H9 (cell line): ENCODE results near the gene MAP3K5. TPM values are rescaled to one million over a fixed set of nuclear protein-coding genes. Genes with fewer than 3 reads are reported as not detected.

ENCODE experiments used
- DNase-seq: peaks from one replicate; pipeline ENCODE4 v3.0.0-alpha.2; 2017
- H2AFZ ChIP-seq: one replicate; pipeline ENCODE4 v1.6.1; 2013; ENCODE audit warnings: mild to moderate bottlenecking, low read length, control low read depth, moderate library complexity
- H2AK5ac ChIP-seq: 2 replicates; pipeline ENCODE4 v1.6.1; 2013; ENCODE audit warnings: low read length, control low read depth, mixed read lengths; ENCODE audit not compliant: insufficient read length
- H2BK120ac ChIP-seq: one replicate; pipeline ENCODE4 v1.6.1; 2013; ENCODE audit warnings: low read depth, mild to moderate bottlenecking, low read length, control low read depth, inconsistent platforms; ENCODE audit not compliant: poor library complexity, severe bottlenecking
- H2BK12ac ChIP-seq: 2 replicates; pipeline ENCODE4 v1.6.1; 2013; ENCODE audit warnings: low read length, control low read depth, mixed read lengths, low read depth; ENCODE audit not compliant: insufficient read length
- H2BK15ac ChIP-seq: 2 replicates; pipeline ENCODE4 v1.6.1; 2013; ENCODE audit warnings: low read depth, low read length, control low read depth
- H2BK20ac ChIP-seq: one replicate; pipeline ENCODE4 v1.6.1; 2013; ENCODE audit warnings: low read depth, mild to moderate bottlenecking, low read length, control low read depth, inconsistent platforms; ENCODE audit not compliant: poor library complexity, severe bottlenecking
- H2BK5ac ChIP-seq: 2 replicates; pipeline ENCODE4 v1.6.1; 2013; ENCODE audit warnings: low read length, control low read depth, mixed read lengths; ENCODE audit not compliant: insufficient read length
- H3K14ac ChIP-seq: 2 replicates; pipeline ENCODE4 v1.6.1; 2013; ENCODE audit warnings: low read length, control low read depth; ENCODE audit not compliant: insufficient read depth
- H3K18ac ChIP-seq: 2 replicates; pipeline ENCODE4 v1.6.1; 2013; ENCODE audit warnings: low read depth, mild to moderate bottlenecking, mixed read lengths, low read length, control low read depth; ENCODE audit not compliant: insufficient read length
- H3K23ac ChIP-seq: 2 replicates; pipeline ENCODE4 v1.6.1; 2013; ENCODE audit warnings: low read length, control low read depth, mixed read lengths, low read depth; ENCODE audit not compliant: insufficient read length
- H3K23me2 ChIP-seq: 2 replicates; pipeline ENCODE4 v1.6.1; 2013; ENCODE audit warnings: low read depth, mild to moderate bottlenecking, mixed read lengths, low read length, control low read depth; ENCODE audit not compliant: insufficient read length, poor library complexity, severe bottlenecking
- H3K27ac ChIP-seq: 2 replicates; pipeline ENCODE4 v1.5.1; 2013; ENCODE audit warnings: low read length, control low read depth, mixed read lengths, low read depth; ENCODE audit not compliant: insufficient read length
- H3K27me3 ChIP-seq: 2 replicates; pipeline ENCODE4 v1.6.1; 2013; ENCODE audit warnings: low read length, control low read depth, inconsistent platforms; ENCODE audit not compliant: insufficient read depth
- H3K4ac ChIP-seq: 2 replicates; pipeline ENCODE4 v1.6.1; 2013; ENCODE audit warnings: low read depth, mild to moderate bottlenecking, control low read depth, inconsistent platforms, low read length, moderate library complexity
- H3K4me1 ChIP-seq: 2 replicates; pipeline ENCODE4 v1.6.1; 2013; ENCODE audit warnings: low read length, control low read depth, inconsistent platforms; ENCODE audit not compliant: insufficient read depth
- H3K4me2 ChIP-seq: 2 replicates; pipeline ENCODE4 v1.6.1; 2013; ENCODE audit warnings: low read length, control low read depth, mixed read lengths; ENCODE audit not compliant: insufficient read length, insufficient read depth
- H3K56ac ChIP-seq: 2 replicates; pipeline ENCODE4 v1.6.1; 2013; ENCODE audit warnings: low read depth, mild to moderate bottlenecking, mixed read lengths, low read length, control low read depth; ENCODE audit not compliant: insufficient read length
- H3K79me1 ChIP-seq: 2 replicates; pipeline ENCODE4 v1.6.1; 2013; ENCODE audit warnings: low read depth, mild to moderate bottlenecking, moderate library complexity, low read length, control low read depth, inconsistent platforms; ENCODE audit not compliant: insufficient read depth, poor library complexity, severe bottlenecking
- H3K79me2 ChIP-seq: 2 replicates; pipeline ENCODE4 v1.6.1; 2013; ENCODE audit warnings: low read length, control low read depth, inconsistent platforms; ENCODE audit not compliant: insufficient read depth
- H3K9ac ChIP-seq: 2 replicates; pipeline ENCODE4 v1.6.1; 2013; ENCODE audit warnings: low read length, control low read depth, mixed read lengths; ENCODE audit not compliant: insufficient read length; ENCODE audit errors: extremely low read depth
- H3K9me3 ChIP-seq: one replicate; pipeline ENCODE4 v1.6.1; 2013; ENCODE audit warnings: low read depth, low read length, inconsistent platforms; ENCODE audit not compliant: control insufficient read depth
- H3T11ph ChIP-seq: one replicate; pipeline ENCODE4 v1.6.1; 2013; ENCODE audit warnings: mild to moderate bottlenecking, low read length, control low read depth, inconsistent platforms
- H4K20me1 ChIP-seq: one replicate; pipeline ENCODE4 v1.6.1; 2013; ENCODE audit not compliant: control insufficient read depth, insufficient read length, insufficient read depth
- H4K5ac ChIP-seq: 2 replicates; pipeline ENCODE4 v1.6.1; 2013; ENCODE audit warnings: low read depth, mild to moderate bottlenecking, mixed read lengths, low read length, control low read depth; ENCODE audit not compliant: insufficient read length
- H4K8ac ChIP-seq: replicated peaks from 2 replicates; pipeline ENCODE4 v1.6.1; 2013; ENCODE audit warnings: low read length, control low read depth, mixed read lengths, low read depth; ENCODE audit not compliant: insufficient read length
- H4K91ac ChIP-seq: 2 replicates; pipeline ENCODE4 v1.6.1; 2013; ENCODE audit warnings: low read depth, mild to moderate bottlenecking, moderate library complexity, mixed read lengths, low read length, control low read depth; ENCODE audit not compliant: insufficient read length
- H3K27ac Mint-ChIP-seq, 3 experiments: 2 replicates in 2 of 3; 3 replicates in 1 of 3; pipeline ENCODE4 v1.8.0; 2020 to 2021; ENCODE audit warnings: mixed read lengths in 3 of 3, mild to moderate bottlenecking in 1 of 3, moderate library complexity in 1 of 3
- H3K27me3 Mint-ChIP-seq: 2 replicates; pipeline ENCODE4 v1.8.0; 2021; ENCODE audit warnings: low read depth, mild to moderate bottlenecking, moderate library complexity, mixed read lengths
- H3K36me3 Mint-ChIP-seq, 3 experiments: 2 replicates in 2 of 3; 3 replicates in 1 of 3; pipeline ENCODE4 v1.8.0; 2020 to 2021; ENCODE audit warnings: low read depth in 3 of 3, mixed read lengths in 3 of 3; ENCODE audit not compliant: insufficient read depth in 1 of 3
- H3K4me1 Mint-ChIP-seq, 2 experiments: 2 replicates each; pipeline ENCODE4 v1.8.0; 2020; ENCODE audit warnings: mixed read lengths in 2 of 2
- H3K4me3 Mint-ChIP-seq, 2 experiments: 2 replicates in 1 of 2; 3 replicates in 1 of 2; pipeline ENCODE4 v1.8.0; 2020 to 2021; ENCODE audit warnings: mild to moderate bottlenecking in 2 of 2, mixed read lengths in 2 of 2, moderate library complexity in 1 of 2
- H3K9me3 Mint-ChIP-seq, 2 experiments: 2 replicates in 1 of 2; 3 replicates in 1 of 2; pipeline ENCODE4 v1.8.0; 2020; ENCODE audit warnings: mild to moderate bottlenecking in 2 of 2, mixed read lengths in 2 of 2, moderate library complexity in 1 of 2
- WGBS: extraction: QIAGEN DNeasy Blood & Tissue Kit; methylation state at CpG from one replicate; pipeline ENCODE4 v1.1.7; 2013; ENCODE audit warnings: missing lambda C conversion rate, low lambda C conversion rate, mixed read lengths; ENCODE audit not compliant: insufficient read length; ENCODE audit errors: extremely low coverage; 5-methylcytosine and 5-hydroxymethylcytosine counted together
- total RNA-seq: library from RNA; stranded (reverse); gene quantifications from 2 replicates; pipeline ENCODE4 v1.2.1, GENCODE V29; 2021
- TF ChIP-seq, protein P1 (sequence below): fragments of 200-600 bp; sonication (generic); conservative IDR thresholded peaks from 3 replicates; pipeline ENCODE4 v1.8.0; 2021; ENCODE audit warnings: antibody characterized with exemption, mild to moderate bottlenecking

MAP3K5 gene
- total RNA-seq, 1 experiment from 2014 or later, result 1.6 TPM

DNA sequence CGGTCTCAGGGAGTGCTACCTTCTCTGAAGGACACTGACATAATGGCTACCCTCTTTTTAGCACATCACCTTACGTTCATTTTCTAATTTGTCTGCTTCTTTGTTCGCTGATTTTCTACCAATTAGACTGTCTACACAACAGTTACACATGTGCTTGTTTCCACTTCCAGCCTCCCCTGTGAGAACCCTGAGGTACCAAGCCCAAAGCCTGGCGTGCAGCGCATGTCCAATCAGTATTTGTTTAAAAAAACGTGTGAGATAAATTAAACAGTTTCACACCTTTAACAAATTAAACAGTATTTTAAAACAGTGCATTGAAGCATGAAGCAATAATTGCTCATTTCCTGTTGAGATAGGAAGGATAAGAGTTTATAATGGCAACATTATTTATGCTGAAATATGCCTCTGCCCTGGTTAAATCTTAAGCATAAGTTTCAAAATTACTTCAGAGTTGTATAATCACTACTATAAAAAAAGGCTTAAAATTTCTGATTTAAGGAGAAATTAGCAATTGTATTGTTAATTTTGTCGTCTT is 88.9 kb downstream of the MAP3K5 start:
- no peak overlapping the region for H3K14ac ChIP-seq
- H3K79me2 ChIP-seq, result no peaks in the 10 kb centered on the region
- no peak overlapping the region for H2BK12ac ChIP-seq
- no peak overlapping the region for H3K4me2 ChIP-seq
- no peaks in the 10 kb centered on the region; the same call in 1 of the 2 replicates for H3K27me3 Mint-ChIP-seq
- no peak overlapping the region for H2BK20ac ChIP-seq
- H3K36me3 Mint-ChIP-seq, result no peaks in the 10 kb centered on the region
- no peaks in the 10 kb centered on the region for H3K9me3 Mint-ChIP-seq
- H3K18ac ChIP-seq, result no peak overlapping the region
- no peaks in the 10 kb centered on the region for H3K23me2 ChIP-seq
- H3K4me3 Mint-ChIP-seq, result no peak overlapping the region
- no peak overlapping the region for H2BK15ac ChIP-seq
- no peak overlapping the region for H3K4ac ChIP-seq
- H3K79me1 ChIP-seq, result no peaks in the 10 kb centered on the region
- DNase-seq, result no peak
- no peaks in the 10 kb centered on the region for H3K27me3 ChIP-seq
- no peak overlapping the region for H3K9ac ChIP-seq
- H3K27ac ChIP-seq, result no peak overlapping the region
- H2BK120ac ChIP-seq, result no peak overlapping the region
- no peak overlapping the region for H2AK5ac ChIP-seq
- H3K56ac ChIP-seq, result no peak overlapping the region
- no peak overlapping the region for H4K5ac ChIP-seq
- no peaks in the 10 kb centered on the region for H3K9me3 ChIP-seq
- no peaks in the 10 kb centered on the region for H3K4me1 ChIP-seq
- TF ChIP-seq, protein P1, sequence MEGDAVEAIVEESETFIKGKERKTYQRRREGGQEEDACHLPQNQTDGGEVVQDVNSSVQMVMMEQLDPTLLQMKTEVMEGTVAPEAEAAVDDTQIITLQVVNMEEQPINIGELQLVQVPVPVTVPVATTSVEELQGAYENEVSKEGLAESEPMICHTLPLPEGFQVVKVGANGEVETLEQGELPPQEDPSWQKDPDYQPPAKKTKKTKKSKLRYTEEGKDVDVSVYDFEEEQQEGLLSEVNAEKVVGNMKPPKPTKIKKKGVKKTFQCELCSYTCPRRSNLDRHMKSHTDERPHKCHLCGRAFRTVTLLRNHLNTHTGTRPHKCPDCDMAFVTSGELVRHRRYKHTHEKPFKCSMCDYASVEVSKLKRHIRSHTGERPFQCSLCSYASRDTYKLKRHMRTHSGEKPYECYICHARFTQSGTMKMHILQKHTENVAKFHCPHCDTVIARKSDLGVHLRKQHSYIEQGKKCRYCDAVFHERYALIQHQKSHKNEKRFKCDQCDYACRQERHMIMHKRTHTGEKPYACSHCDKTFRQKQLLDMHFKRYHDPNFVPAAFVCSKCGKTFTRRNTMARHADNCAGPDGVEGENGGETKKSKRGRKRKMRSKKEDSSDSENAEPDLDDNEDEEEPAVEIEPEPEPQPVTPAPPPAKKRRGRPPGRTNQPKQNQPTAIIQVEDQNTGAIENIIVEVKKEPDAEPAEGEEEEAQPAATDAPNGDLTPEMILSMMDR, result no peak
- H2AFZ ChIP-seq, result no peak overlapping the region
- no peak overlapping the region for H4K8ac ChIP-seq
- no CpG with 5 or more reads among the region's 7 CpGs for WGBS
- H3K23ac ChIP-seq, result no peak overlapping the region
- H2BK5ac ChIP-seq, result no peak overlapping the region
- H4K91ac ChIP-seq, result no peak overlapping the region
- no peaks in the 10 kb centered on the region for H3K4me1 Mint-ChIP-seq
- no peaks in the 10 kb centered on the region for H4K20me1 ChIP-seq
- no peak overlapping the region for H3T11ph ChIP-seq
- H3K27ac Mint-ChIP-seq, result no peak overlapping the region; a peak in 1 of 7 replicates
